ENCODE results near the gene IL34.

IL34 gene

DNA sequence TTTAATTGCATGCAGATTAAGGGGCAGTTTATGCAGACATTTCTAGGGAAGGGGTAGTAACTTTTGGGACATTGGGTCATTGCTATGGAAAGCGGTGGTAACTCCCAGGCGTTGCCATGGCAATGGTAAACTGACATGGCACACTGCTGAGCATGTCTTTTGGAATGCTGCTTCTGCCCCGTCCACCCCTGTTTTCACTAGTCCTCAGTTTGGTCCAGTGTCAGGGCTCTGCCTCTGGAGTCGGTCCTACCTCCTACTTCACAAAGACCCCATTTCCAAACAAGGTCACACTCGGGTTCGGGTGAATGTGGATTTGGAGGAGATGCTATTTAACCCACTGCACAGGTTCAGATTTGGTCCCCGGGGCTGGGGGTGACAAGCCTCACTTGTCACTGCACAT lies 2.9 kb downstream of the IL34 start:
- H3K4me2 ChIP-seq (ENCODE audit: low read length), result no peak overlapping the region
- no peak overlapping the region for H3K18ac ChIP-seq (ENCODE audit: low read length)
- H3K4me3 ChIP-seq (ENCODE audit: low read depth, low read length), result no peak overlapping the region
- H4K12ac ChIP-seq (ENCODE audit: low read depth, low read length), result no peak overlapping the region
- no peak overlapping the region for H4K8ac ChIP-seq (ENCODE audit: low read depth, low read length)
- no peak overlapping the region for H3K27ac ChIP-seq (ENCODE audit: low read depth, low read length)
- H3K4me1 ChIP-seq (ENCODE audit: control insufficient read depth in 1 of 2, insufficient read depth in 2 of 2, low read length in 2 of 2), result peaks cover 4 to 5% of the 10 kb centered on the region in 2 experiments
- no peak overlapping the region for H2AFZ ChIP-seq (ENCODE audit: insufficient read depth, low read length, poor library complexity)
- H3K9me3 ChIP-seq (ENCODE audit: insufficient read depth, low read depth, low read length), result peaks cover 4% of the 10 kb centered on the region
- H3K27me3 ChIP-seq (ENCODE audit: insufficient read depth, low read length), result no peaks in the 10 kb centered on the region
- H2BK12ac ChIP-seq (ENCODE audit: low read length), result no peak overlapping the region
- H2BK120ac ChIP-seq (ENCODE audit: insufficient read depth, low read length, poor library complexity), result no peak overlapping the region
- H3K9ac ChIP-seq (ENCODE audit: low read length), result no peak overlapping the region
- DNase-seq, result peak; percentile 61 to 83
- no peak overlapping the region for H3K14ac ChIP-seq (ENCODE audit: low read length)
- H3K23ac ChIP-seq (ENCODE audit: low read length), result no peak overlapping the region
- no peaks in the 10 kb centered on the region for H3K79me1 ChIP-seq (ENCODE audit: low read length)
- WGBS (ENCODE audit: extremely low coverage, insufficient coverage, insufficient read length), result no CpG with 5 or more reads among the region's 7 CpGs
- H2BK5ac ChIP-seq (ENCODE audit: low read depth, low read length, poor library complexity), result no peak overlapping the region
- H2AK5ac ChIP-seq (ENCODE audit: low read length), result no peak overlapping the region
- H4K91ac ChIP-seq (ENCODE audit: low read depth, low read length), result no peak overlapping the region
- H3K79me2 ChIP-seq (ENCODE audit: control insufficient read depth, insufficient read depth, low read length, poor library complexity), result no peaks in the 10 kb centered on the region
- no peak overlapping the region for H3K4ac ChIP-seq (ENCODE audit: low read depth, low read length)
- peaks cover 0 to 2% of the 10 kb centered on the region in 2 experiments for H3K36me3 ChIP-seq (ENCODE audit: control insufficient read depth in 1 of 2, insufficient read depth in 2 of 2, low read length in 2 of 2)

DNA sequence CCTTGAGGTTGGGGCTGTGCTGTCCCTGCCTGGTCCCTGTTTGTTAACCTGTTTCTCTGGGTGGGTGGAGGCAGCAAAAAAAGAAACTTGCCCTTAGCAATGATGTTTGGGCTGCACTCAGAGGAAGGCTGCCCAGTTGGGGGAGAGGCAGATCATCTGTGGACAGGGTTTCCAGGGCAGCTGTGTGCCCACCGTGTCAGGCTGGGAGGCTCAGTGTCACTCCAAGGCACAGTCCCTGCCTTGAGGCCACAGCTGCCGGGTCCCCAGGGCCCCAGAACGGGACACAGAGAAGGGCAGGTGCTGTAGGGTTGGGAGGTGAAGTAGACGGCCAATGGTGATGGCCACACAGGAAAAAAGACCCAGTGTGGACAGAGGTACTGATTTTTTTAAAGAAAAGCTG lies 3.9 kb downstream of the IL34 start:
- Histone ChIP-seq H3K4ac (ENCODE audit: low read depth, low read length) (no peak overlapping the region), H3K9me3 (ENCODE audit: insufficient read depth, low read depth, low read length) (peaks cover 4% of the 10 kb centered on the region), H3K4me1 (ENCODE audit: control insufficient read depth in 1 of 2, insufficient read depth in 2 of 2, low read length in 2 of 2) (peaks cover 5 to 9% of the 10 kb centered on the region in 2 experiments), H3K4me2 (ENCODE audit: low read length) (no peak overlapping the region), H2AK5ac (ENCODE audit: low read length) (no peak overlapping the region), H3K18ac (ENCODE audit: low read length) (no peak overlapping the region), H3K14ac (ENCODE audit: low read length) (no peak overlapping the region), H2BK5ac (ENCODE audit: low read depth, low read length, poor library complexity) (no peak overlapping the region), H3K23ac (ENCODE audit: low read length) (no peak overlapping the region), H3K79me2 (ENCODE audit: control insufficient read depth, insufficient read depth, low read length, poor library complexity) (no peaks in the 10 kb centered on the region), H4K12ac (ENCODE audit: low read depth, low read length) (no peak overlapping the region), H3K36me3 (ENCODE audit: control insufficient read depth in 1 of 2, insufficient read depth in 2 of 2, low read length in 2 of 2) (peaks cover 0 to 2% of the 10 kb centered on the region in 2 experiments), H4K91ac (ENCODE audit: low read depth, low read length) (no peak overlapping the region), H2BK12ac (ENCODE audit: low read length) (no peak overlapping the region), H2AFZ (ENCODE audit: insufficient read depth, low read length, poor library complexity) (no peak overlapping the region), H4K8ac (ENCODE audit: low read depth, low read length) (no peak overlapping the region), H3K27ac (ENCODE audit: low read depth, low read length) (no peak overlapping the region), H3K79me1 (ENCODE audit: low read length) (no peaks in the 10 kb centered on the region), H2BK120ac (ENCODE audit: insufficient read depth, low read length, poor library complexity) (no peak overlapping the region), H3K4me3 (ENCODE audit: low read depth, low read length) (no peak overlapping the region), H3K9ac (ENCODE audit: low read length) (no peak overlapping the region), H3K27me3 (ENCODE audit: insufficient read depth, low read length) (no peaks in the 10 kb centered on the region)
- DNase-seq, result no peak
- WGBS (ENCODE audit: extremely low coverage, insufficient coverage, insufficient read length), result no CpG with 5 or more reads among the region's 4 CpGs

DNA sequence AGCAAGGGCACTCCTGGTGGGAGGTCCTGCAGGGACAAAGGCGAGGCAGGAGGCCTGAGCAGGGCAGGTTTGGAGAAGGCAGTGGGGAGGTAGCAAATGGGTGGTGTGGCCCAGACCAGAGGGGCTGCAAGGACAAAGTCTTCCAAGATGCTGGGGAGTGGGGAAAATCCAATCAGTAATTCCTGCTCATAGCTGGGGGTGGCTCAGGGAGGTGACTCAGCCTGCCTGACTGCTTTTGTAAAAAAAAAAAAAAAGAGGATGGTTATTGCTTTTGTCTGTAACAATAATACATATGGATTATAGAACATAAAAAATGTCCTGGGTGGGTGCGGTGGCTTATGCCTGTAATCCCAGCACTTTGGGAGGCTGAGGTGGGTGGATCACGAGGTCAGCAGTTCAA lies 5.2 kb downstream of the IL34 start:
- Histone ChIP-seq H3K27me3 (ENCODE audit: insufficient read depth, low read length) (no peaks in the 10 kb centered on the region), H3K9ac (ENCODE audit: low read length) (no peak overlapping the region)

DNA sequence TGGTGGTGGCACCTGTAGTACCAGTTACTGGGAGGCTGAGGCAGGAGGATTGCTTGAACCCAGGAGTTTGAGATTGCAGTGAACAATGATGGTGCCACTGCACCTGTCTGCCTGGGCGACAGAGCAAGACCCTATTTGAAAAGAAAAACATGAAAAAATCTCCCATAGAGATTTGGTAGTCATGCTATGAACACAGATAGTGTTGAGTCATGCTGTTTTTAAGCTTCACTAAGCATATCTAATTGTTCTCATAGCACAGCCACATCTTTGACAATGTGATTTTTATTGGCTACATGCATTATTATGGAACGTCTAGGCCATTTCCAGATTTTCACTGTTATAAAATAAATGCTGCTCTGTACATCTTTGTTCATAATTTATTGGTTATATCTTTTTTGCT lies 6.0 kb downstream of the IL34 start:
- no peak overlapping the region for H4K8ac ChIP-seq (ENCODE audit: low read depth, low read length)
- H3K79me2 ChIP-seq (ENCODE audit: control insufficient read depth, insufficient read depth, low read length, poor library complexity), result no peaks in the 10 kb centered on the region
- no peaks in the 10 kb centered on the region for H3K79me1 ChIP-seq (ENCODE audit: low read length)
- no peak overlapping the region for H3K14ac ChIP-seq (ENCODE audit: low read length)
- H3K23ac ChIP-seq (ENCODE audit: low read length), result no peak overlapping the region
- no peak overlapping the region for H3K27ac ChIP-seq (ENCODE audit: low read depth, low read length)
- WGBS (ENCODE audit: extremely low coverage, insufficient coverage, insufficient read length), result no CpG with 5 or more reads among the region's 2 CpGs
- no peak overlapping the region for H3K18ac ChIP-seq (ENCODE audit: low read length)
- peaks cover 0 to 2% of the 10 kb centered on the region in 2 experiments for H3K36me3 ChIP-seq (ENCODE audit: control insufficient read depth in 1 of 2, insufficient read depth in 2 of 2, low read length in 2 of 2)
- no peak overlapping the region for H4K91ac ChIP-seq (ENCODE audit: low read depth, low read length)
- H2BK12ac ChIP-seq (ENCODE audit: low read length), result no peak overlapping the region
- no peak overlapping the region for H2BK5ac ChIP-seq (ENCODE audit: low read depth, low read length, poor library complexity)
- H2AK5ac ChIP-seq (ENCODE audit: low read length), result no peak overlapping the region
- no peak overlapping the region for H2BK120ac ChIP-seq (ENCODE audit: insufficient read depth, low read length, poor library complexity)
- H3K9ac ChIP-seq (ENCODE audit: low read length), result no peak overlapping the region
- no peak overlapping the region for H3K4me3 ChIP-seq (ENCODE audit: low read depth, low read length)
- peaks cover 5 to 7% of the 10 kb centered on the region in 2 experiments for H3K4me1 ChIP-seq (ENCODE audit: control insufficient read depth in 1 of 2, insufficient read depth in 2 of 2, low read length in 2 of 2)
- no peak overlapping the region for H4K12ac ChIP-seq (ENCODE audit: low read depth, low read length)
- no peak overlapping the region for H3K4me2 ChIP-seq (ENCODE audit: low read length)
- DNase-seq, result no peak
- H2AFZ ChIP-seq (ENCODE audit: insufficient read depth, low read length, poor library complexity), result no peak overlapping the region
- peaks cover 7% of the 10 kb centered on the region for H3K9me3 ChIP-seq (ENCODE audit: insufficient read depth, low read depth, low read length)
- no peaks in the 10 kb centered on the region for H3K27me3 ChIP-seq (ENCODE audit: insufficient read depth, low read length)
- H3K4ac ChIP-seq (ENCODE audit: low read depth, low read length), result no peak overlapping the region

More for the DNA sequence above, 5.2 kb downstream of the IL34 start:
- Histone ChIP-seq H3K9me3 (ENCODE audit: insufficient read depth, low read depth, low read length) (peaks cover 4% of the 10 kb centered on the region), H2BK120ac (ENCODE audit: insufficient read depth, low read length, poor library complexity) (no peak overlapping the region), H3K27ac (ENCODE audit: low read depth, low read length) (no peak overlapping the region), H3K18ac (ENCODE audit: low read length) (no peak overlapping the region), H3K79me2 (ENCODE audit: control insufficient read depth, insufficient read depth, low read length, poor library complexity) (no peaks in the 10 kb centered on the region), H4K91ac (ENCODE audit: low read depth, low read length) (no peak overlapping the region), H3K14ac (ENCODE audit: low read length) (no peak overlapping the region), H2BK12ac (ENCODE audit: low read length) (no peak overlapping the region), H3K4me2 (ENCODE audit: low read length) (no peak overlapping the region), H3K36me3 (ENCODE audit: control insufficient read depth in 1 of 2, insufficient read depth in 2 of 2, low read length in 2 of 2) (peaks cover 0 to 2% of the 10 kb centered on the region in 2 experiments), H4K8ac (ENCODE audit: low read depth, low read length) (no peak overlapping the region), H2AK5ac (ENCODE audit: low read length) (no peak overlapping the region), H3K79me1 (ENCODE audit: low read length) (no peaks in the 10 kb centered on the region), H4K12ac (ENCODE audit: low read depth, low read length) (no peak overlapping the region), H2AFZ (ENCODE audit: insufficient read depth, low read length, poor library complexity) (no peak overlapping the region), H3K4me3 (ENCODE audit: low read depth, low read length) (no peak overlapping the region), H2BK5ac (ENCODE audit: low read depth, low read length, poor library complexity) (no peak overlapping the region), H3K4me1 (ENCODE audit: control insufficient read depth in 1 of 2, insufficient read depth in 2 of 2, low read length in 2 of 2) (peaks cover 5 to 9% of the 10 kb centered on the region in 2 experiments), H3K4ac (ENCODE audit: low read depth, low read length) (no peak overlapping the region), H3K23ac (ENCODE audit: low read length) (no peak overlapping the region)
- no CpG with 5 or more reads among the region's 3 CpGs for WGBS (ENCODE audit: extremely low coverage, insufficient coverage, insufficient read length)
- peak in 1 of 2 donors; percentile 20 for DNase-seq
